Medulla oblongata (tissue), 1 donor: Measurements from ENCODE around the gene ANO2.

ENCODE experiments used
- DNase-seq: peaks from one replicate; pipeline ENCODE4 v3.0.0-alpha.2; 2015; ENCODE audit errors: extremely low spot score

The ANO2 gene

GRCh38 chr12:5623411-5623810, 321.6 kb downstream of the ANO2 start:
- DNase-seq, result no peak

GRCh38 chr12:5622280-5622679, 322.8 kb downstream of the ANO2 start:
- DNase-seq, result no peak

- no peak for DNase-seq
Observed at GRCh38 chr12:5621329-5621728, 323.7 kb downstream of the ANO2 start.

GRCh38 chr12:5620896-5621295, 324.2 kb downstream of the ANO2 start:
- DNase-seq, result no peak

GRCh38 chr12:5619628-5620027, 325.4 kb downstream of the ANO2 start:
- DNase-seq, result no peak

- DNase-seq, result no peak
Observed at GRCh38 chr12:5616854-5617253, 328.2 kb downstream of the ANO2 start.

GRCh38 chr12:5615760-5616159, 329.3 kb downstream of the ANO2 start:
- DNase-seq, result no peak

GRCh38 chr12:5614256-5614655, 330.8 kb downstream of the ANO2 start:
- no peak for DNase-seq

GRCh38 chr12:5612556-5613410, 332.3 kb downstream of the ANO2 start:
- DNase-seq, result no peak

GRCh38 chr12:5611162-5611561, 333.9 kb downstream of the ANO2 start:
- no peak for DNase-seq

GRCh38 chr12:5599378-5599777, 345.7 kb downstream of the ANO2 start:
- DNase-seq, result no peak

GRCh38 chr12:5593998-5594397, 351.1 kb downstream of the ANO2 start:
- DNase-seq, result no peak

GRCh38 chr12:5593086-5593485, 352.0 kb downstream of the ANO2 start:
- DNase-seq, result no peak

GRCh38 chr12:5592310-5592709, 352.7 kb downstream of the ANO2 start:
- no peak for DNase-seq

GRCh38 chr12:5590316-5590715, 354.7 kb downstream of the ANO2 start:
- no peak for DNase-seq

GRCh38 chr12:5589054-5589453, 356.0 kb downstream of the ANO2 start:
- DNase-seq, result no peak

- DNase-seq, result no peak
Observed at GRCh38 chr12:5588591-5588990, 356.5 kb downstream of the ANO2 start.

- no peak for DNase-seq
Observed at GRCh38 chr12:5588176-5588575, 356.9 kb downstream of the ANO2 start.

- no peak for DNase-seq
Observed at GRCh38 chr12:5587711-5588121, 357.3 kb downstream of the ANO2 start.

- DNase-seq, result no peak
Observed at GRCh38 chr12:5586201-5586600, 358.9 kb downstream of the ANO2 start.

- DNase-seq, result no peak
Observed at GRCh38 chr12:5585178-5585577, 359.9 kb downstream of the ANO2 start.

- DNase-seq, result no peak
Observed at GRCh38 chr12:5584412-5585175, 360.5 kb downstream of the ANO2 start.

- no peak for DNase-seq
Observed at GRCh38 chr12:5582541-5582940, 362.5 kb downstream of the ANO2 start.
